ENCODE data around the gene FEN1.

Gene FEN1

GRCh38 chr11:61791737-61792309 lies 888 bp upstream of the FEN1 start:
- H3K9ac ChIP-seq (ENCODE audit: low read length) = peak overlapping the region; percentile 99

GRCh38 chr11:61793083-61793828 lies 545 bp downstream of the FEN1 start:
- Histone ChIP-seq H3K27me3 (ENCODE audit: control insufficient read depth in 1 of 2, insufficient read depth in 2 of 2, low read length in 2 of 2) (no peaks in the 10 kb centered on the region), H3K27ac (ENCODE audit: low read depth, low read length) (peak overlapping the region; percentile 97), H3K9ac (ENCODE audit: low read length) (peak overlapping the region; percentile 99), H3K9me3 (ENCODE audit: low read length) (no peaks in the 10 kb centered on the region), H3K4me1 (ENCODE audit: insufficient read depth, low read length) (peaks cover 29% of the 10 kb centered on the region), H3K36me3 (ENCODE audit: insufficient read depth, low read length) (peaks cover 26% of the 10 kb centered on the region), H3K4me3 (ENCODE audit: low read depth in 1 of 2, low read length in 2 of 2) (peak overlapping the region; percentile 60 to 98)

More at GRCh38 chr11:61791737-61792309, 888 bp upstream of the FEN1 start:
- Histone ChIP-seq H3K27me3 (ENCODE audit: control insufficient read depth in 1 of 2, insufficient read depth in 2 of 2, low read length in 2 of 2) (no peaks in the 10 kb centered on the region), H3K4me1 (ENCODE audit: insufficient read depth, low read length) (peaks cover 20% of the 10 kb centered on the region), H3K27ac (ENCODE audit: low read depth, low read length) (peak overlapping the region; percentile 97), H3K36me3 (ENCODE audit: insufficient read depth, low read length) (peaks cover 41% of the 10 kb centered on the region), H3K4me3 (ENCODE audit: low read depth in 1 of 2, low read length in 2 of 2) (peak overlapping the region; percentile 60 to 98), H3K9me3 (ENCODE audit: low read length) (no peaks in the 10 kb centered on the region)

- peak overlapping the region in 1 of 2 donors; percentile 98 for H3K4me3 ChIP-seq (ENCODE audit: low read depth in 1 of 2, low read length in 2 of 2)
These were observed 1.1 kb downstream of the FEN1 start for GRCh38 chr11:61793829-61794204.

GRCh38 chr11:61794579-61794978 lies 1.9 kb downstream of the FEN1 start:
- Histone ChIP-seq H3K27ac (ENCODE audit: low read depth, low read length) (no peak overlapping the region), H3K9me3 (ENCODE audit: low read length) (no peaks in the 10 kb centered on the region), H3K9ac (ENCODE audit: low read length) (no peak overlapping the region), H3K4me1 (ENCODE audit: insufficient read depth, low read length) (peaks cover 29% of the 10 kb centered on the region), H3K4me3 (ENCODE audit: low read depth in 1 of 2, low read length in 2 of 2) (no peak overlapping the region), H3K36me3 (ENCODE audit: insufficient read depth, low read length) (peaks cover 14% of the 10 kb centered on the region), H3K27me3 (ENCODE audit: control insufficient read depth in 1 of 2, insufficient read depth in 2 of 2, low read length in 2 of 2) (no peaks in the 10 kb centered on the region)

More at GRCh38 chr11:61793829-61794204, 1.1 kb downstream of the FEN1 start:
- H3K27me3 ChIP-seq (ENCODE audit: control insufficient read depth in 1 of 2, insufficient read depth in 2 of 2, low read length in 2 of 2) = no peaks in the 10 kb centered on the region
- H3K27ac ChIP-seq (ENCODE audit: low read depth, low read length) = no peak overlapping the region
- H3K36me3 ChIP-seq (ENCODE audit: insufficient read depth, low read length) = peaks cover 22% of the 10 kb centered on the region
- H3K9ac ChIP-seq (ENCODE audit: low read length) = no peak overlapping the region
- H3K9me3 ChIP-seq (ENCODE audit: low read length) = no peaks in the 10 kb centered on the region
- H3K4me1 ChIP-seq (ENCODE audit: insufficient read depth, low read length) = peaks cover 29% of the 10 kb centered on the region

GRCh38 chr11:61795459-61795858 lies 2.7 kb downstream of the FEN1 start:
- Histone ChIP-seq H3K27me3 (ENCODE audit: control insufficient read depth in 1 of 2, insufficient read depth in 2 of 2, low read length in 2 of 2) (no peaks in the 10 kb centered on the region), H3K9ac (ENCODE audit: low read length) (no peak overlapping the region), H3K36me3 (ENCODE audit: insufficient read depth, low read length) (peaks cover 5% of the 10 kb centered on the region), H3K4me1 (ENCODE audit: insufficient read depth, low read length) (peaks cover 25% of the 10 kb centered on the region), H3K4me3 (ENCODE audit: low read depth in 1 of 2, low read length in 2 of 2) (no peak overlapping the region), H3K27ac (ENCODE audit: low read depth, low read length) (no peak overlapping the region), H3K9me3 (ENCODE audit: low read length) (no peaks in the 10 kb centered on the region)

- H3K9ac ChIP-seq (ENCODE audit: low read length) = no peak overlapping the region
- H3K27ac ChIP-seq (ENCODE audit: low read depth, low read length) = no peak overlapping the region
- peaks cover 4% of the 10 kb centered on the region for H3K36me3 ChIP-seq (ENCODE audit: insufficient read depth, low read length)
These were observed 3.3 kb downstream of the FEN1 start for GRCh38 chr11:61795876-61796526.

GRCh38 chr11:61797263-61797944 lies 4.7 kb downstream of the FEN1 start:
- Histone ChIP-seq H3K4me1 (ENCODE audit: insufficient read depth, low read length) (peaks cover 17% of the 10 kb centered on the region), H3K9me3 (ENCODE audit: low read length) (no peaks in the 10 kb centered on the region), H3K27me3 (ENCODE audit: control insufficient read depth in 1 of 2, insufficient read depth in 2 of 2, low read length in 2 of 2) (no peaks in the 10 kb centered on the region), H3K27ac (ENCODE audit: low read depth, low read length) (peak overlapping the region; percentile 19), H3K9ac (ENCODE audit: low read length) (peak overlapping the region; percentile 16), H3K36me3 (ENCODE audit: insufficient read depth, low read length) (peaks cover 4% of the 10 kb centered on the region), H3K4me3 (ENCODE audit: low read depth in 1 of 2, low read length in 2 of 2) (peak overlapping the region in 1 of 2 donors; percentile 20)

More at GRCh38 chr11:61795876-61796526, 3.3 kb downstream of the FEN1 start:
- no peaks in the 10 kb centered on the region for H3K27me3 ChIP-seq (ENCODE audit: control insufficient read depth in 1 of 2, insufficient read depth in 2 of 2, low read length in 2 of 2)
- peaks cover 25% of the 10 kb centered on the region for H3K4me1 ChIP-seq (ENCODE audit: insufficient read depth, low read length)
- no peak overlapping the region for H3K4me3 ChIP-seq (ENCODE audit: low read depth in 1 of 2, low read length in 2 of 2)
- no peaks in the 10 kb centered on the region for H3K9me3 ChIP-seq (ENCODE audit: low read length)

- H3K9ac ChIP-seq (ENCODE audit: low read length) = no peak overlapping the region
- peaks cover 16% of the 10 kb centered on the region for H3K36me3 ChIP-seq (ENCODE audit: insufficient read depth, low read length)
- H3K4me1 ChIP-seq (ENCODE audit: insufficient read depth, low read length) = peaks cover 9% of the 10 kb centered on the region
- no peaks in the 10 kb centered on the region for H3K27me3 ChIP-seq (ENCODE audit: control insufficient read depth in 1 of 2, insufficient read depth in 2 of 2, low read length in 2 of 2)
- no peak overlapping the region for H3K4me3 ChIP-seq (ENCODE audit: low read depth in 1 of 2, low read length in 2 of 2)
- no peak overlapping the region for H3K27ac ChIP-seq (ENCODE audit: low read depth, low read length)
- no peaks in the 10 kb centered on the region for H3K9me3 ChIP-seq (ENCODE audit: low read length)
These were observed 7.1 kb downstream of the FEN1 start for GRCh38 chr11:61799665-61800284.

- Histone ChIP-seq H3K27ac (ENCODE audit: low read depth, low read length) (no peak overlapping the region), H3K9ac (ENCODE audit: low read length) (no peak overlapping the region), H3K4me1 (ENCODE audit: insufficient read depth, low read length) (peaks cover 9% of the 10 kb centered on the region), H3K9me3 (ENCODE audit: low read length) (no peaks in the 10 kb centered on the region), H3K27me3 (ENCODE audit: control insufficient read depth in 1 of 2, insufficient read depth in 2 of 2, low read length in 2 of 2) (no peaks in the 10 kb centered on the region), H3K36me3 (ENCODE audit: insufficient read depth, low read length) (peaks cover 18% of the 10 kb centered on the region), H3K4me3 (ENCODE audit: low read depth in 1 of 2, low read length in 2 of 2) (no peak overlapping the region)
These were observed 7.9 kb downstream of the FEN1 start for GRCh38 chr11:61800331-61801281.

GRCh38 chr11:61802605-61803004 lies 9.9 kb downstream of the FEN1 start:
- H3K36me3 ChIP-seq (ENCODE audit: insufficient read depth, low read length) = peaks cover 21% of the 10 kb centered on the region
- peaks cover 3% of the 10 kb centered on the region for H3K4me1 ChIP-seq (ENCODE audit: insufficient read depth, low read length)
- no peak overlapping the region for H3K27ac ChIP-seq (ENCODE audit: low read depth, low read length)
- no peak overlapping the region for H3K9ac ChIP-seq (ENCODE audit: low read length)
- H3K4me3 ChIP-seq (ENCODE audit: low read depth in 1 of 2, low read length in 2 of 2) = no peak overlapping the region
- no peaks in the 10 kb centered on the region for H3K27me3 ChIP-seq (ENCODE audit: control insufficient read depth in 1 of 2, insufficient read depth in 2 of 2, low read length in 2 of 2)
- no peaks in the 10 kb centered on the region for H3K9me3 ChIP-seq (ENCODE audit: low read length)

All from muscle layer of colon (tissue), 2 donors.